ENCODE results near the gene TLR9.

TLR9 gene

GRCh38 chr3:52242039-52242438 lies 16.6 kb upstream of the TLR9 start:
- no peaks in the 10 kb centered on the region for H3K36me3 ChIP-seq (ENCODE audit: low read depth)
- no peaks in the 10 kb centered on the region for H3K27me3 ChIP-seq (ENCODE audit: insufficient read depth, poor library complexity, severe bottlenecking)
- TF ChIP-seq CTCF (IDR thresholded peaks at IDR 0.05; ENCODE audit: poor library complexity, severe bottlenecking), result no peak
- H3K4me1 ChIP-seq (ENCODE audit: insufficient read depth, poor library complexity, severe bottlenecking), result peaks cover 33% of the 10 kb centered on the region
- H3K4me3 ChIP-seq (ENCODE audit: severe bottlenecking), result no peak overlapping the region
- H3K9me3 ChIP-seq (ENCODE audit: severe bottlenecking), result no peaks in the 10 kb centered on the region
- H3K27ac ChIP-seq (ENCODE audit: poor library complexity, severe bottlenecking), result no peak overlapping the region
- DNase-seq (ENCODE audit: low spot score), result no peak
- ATAC-seq (ENCODE audit: low read depth), result no peak

GRCh38 chr3:52240886-52241370 lies 15.5 kb upstream of the TLR9 start:
- Histone ChIP-seq H3K9me3 (ENCODE audit: severe bottlenecking) (no peaks in the 10 kb centered on the region), H3K4me1 (ENCODE audit: insufficient read depth, poor library complexity, severe bottlenecking) (peaks cover 37% of the 10 kb centered on the region), H3K27ac (ENCODE audit: poor library complexity, severe bottlenecking) (peak overlapping the region; percentile 90), H3K36me3 (ENCODE audit: low read depth) (no peaks in the 10 kb centered on the region), H3K4me3 (ENCODE audit: severe bottlenecking) (no peak overlapping the region), H3K27me3 (ENCODE audit: insufficient read depth, poor library complexity, severe bottlenecking) (no peaks in the 10 kb centered on the region)
- TF ChIP-seq CTCF (IDR thresholded peaks at IDR 0.05; ENCODE audit: poor library complexity, severe bottlenecking), result no peak
- DNase-seq (ENCODE audit: low spot score) (no peak), ATAC-seq (ENCODE audit: low read depth) (no peak)

GRCh38 chr3:52240059-52240885 lies 14.8 kb upstream of the TLR9 start:
- DNase-seq (ENCODE audit: low spot score) (peak; percentile 67), ATAC-seq (ENCODE audit: low read depth) (peak; percentile 19; the same call in 1 of the 3 replicates)
- Histone ChIP-seq H3K36me3 (ENCODE audit: low read depth) (0 out of 2 replicates have a peak, but pooled peaks cover 2% of the 10 kb centered on the region), H3K4me1 (ENCODE audit: insufficient read depth, poor library complexity, severe bottlenecking) (peaks cover 37% of the 10 kb centered on the region), H3K27ac (ENCODE audit: poor library complexity, severe bottlenecking) (peak overlapping the region; percentile 90), H3K4me3 (ENCODE audit: severe bottlenecking) (no peak overlapping the region), H3K27me3 (ENCODE audit: insufficient read depth, poor library complexity, severe bottlenecking) (no peaks in the 10 kb centered on the region), H3K9me3 (ENCODE audit: severe bottlenecking) (no peaks in the 10 kb centered on the region)
- TF ChIP-seq CTCF (IDR thresholded peaks at IDR 0.05; ENCODE audit: poor library complexity, severe bottlenecking), result no peak

GRCh38 chr3:52238761-52239701 lies 13.6 kb upstream of the TLR9 start, which contains the start of gene TWF2:
TSS of gene TWF2 (minus strand) at chr3:52239158. CDS start at chr3:52239016, 142 bp downstream.
- peaks cover 11% of the 10 kb centered on the region for H3K36me3 ChIP-seq (ENCODE audit: low read depth)
- H3K27me3 ChIP-seq (ENCODE audit: insufficient read depth, poor library complexity, severe bottlenecking), result no peaks in the 10 kb centered on the region
- peak within 1 kb of the TSS; percentile 90 for H3K27ac ChIP-seq (ENCODE audit: poor library complexity, severe bottlenecking)
- no peaks in the 10 kb centered on the region for H3K9me3 ChIP-seq (ENCODE audit: severe bottlenecking)
- peaks cover 26% of the 10 kb centered on the region for H3K4me1 ChIP-seq (ENCODE audit: insufficient read depth, poor library complexity, severe bottlenecking)
- peak within 1 kb of the TSS; percentile 58 for H3K4me3 ChIP-seq (ENCODE audit: severe bottlenecking)
- ATAC-seq (ENCODE audit: low read depth) (peak; percentile 58), DNase-seq (ENCODE audit: low spot score) (peak; percentile 69)
- TF ChIP-seq CTCF (IDR thresholded peaks at IDR 0.05; ENCODE audit: poor library complexity, severe bottlenecking), result peak; percentile 27
